ENCODE data around the gene UBTF.

Gene UBTF

GRCh38 chr17:44260296-44260695 is 40.8 kb upstream of the UBTF start:
- TF ChIP-seq ZNF23 (tag by site-specific recombination; IDR thresholded peaks at IDR 0.05; ENCODE audit: borderline replicate concordance) (no peak), ZFP69B (tag by site-specific recombination; IDR thresholded peaks at IDR 0.05) (0 out of 2 replicates have a peak, but pooled peaks have one; percentile 32)
- ChIA-PET POLR2A (no interaction called here), CTCF (interaction anchor here (1.0 to 1.2 kb wide), 2 partner anchors 42 to 56 kb away, joined by 3 read pairs; no protein-coding TSS in a partner anchor)

DNA sequence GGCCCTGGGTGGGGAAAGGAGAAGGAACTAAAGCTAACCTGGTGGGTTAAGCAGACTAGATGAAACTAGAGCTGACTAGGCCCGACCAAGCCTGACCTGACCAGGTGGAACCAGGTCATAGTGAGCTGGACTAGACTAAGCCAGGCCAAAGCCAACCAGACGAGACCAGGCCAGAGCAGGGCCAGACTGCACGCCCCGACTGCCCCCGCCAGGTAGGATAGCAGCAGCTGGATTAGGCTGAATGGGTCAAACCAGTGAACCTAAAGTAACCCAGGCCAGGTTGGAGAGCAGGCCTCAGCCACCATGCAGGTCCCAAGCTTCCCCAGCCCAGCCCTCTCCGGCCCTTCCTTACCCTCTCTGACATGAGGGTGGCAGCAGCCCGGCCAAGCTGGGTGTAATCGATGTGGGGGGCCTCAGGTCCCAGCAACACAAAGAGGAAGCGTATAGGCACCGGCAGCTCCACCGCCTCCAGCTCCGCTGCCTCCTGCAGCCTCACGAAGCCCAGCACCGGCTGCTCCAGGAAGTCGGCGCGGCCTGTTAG is 39.4 kb upstream of the UBTF start:
- no peak overlapping the region for H3K4me3 ChIP-seq (ENCODE audit: low read depth, low read length)
- H3K27ac ChIP-seq (ENCODE audit: extremely low read depth, low read depth, low read length), result no peak overlapping the region
- ChIA-PET POLR2A (interaction anchor here (1.1 kb wide), 1 partner anchor 12 kb away, joined by 3 read pairs; no protein-coding TSS in a partner anchor), CTCF (no interaction called here)
- no peak for TF ChIP-seq ZNF335 (tag by site-specific recombination; conservative IDR thresholded peaks at IDR 0.05)
- TF ChIP-seq BCL11B (tag by site-specific recombination; IDR thresholded peaks at IDR 0.05; ENCODE audit: low read depth), result no peak
- TF ChIP-seq ZNF223 (tag by site-specific recombination; IDR thresholded peaks at IDR 0.05), result no peak
- TF ChIP-seq ZNF266 (tag by site-specific recombination; IDR thresholded peaks at IDR 0.05; ENCODE audit: low read depth), result no peak
- TF ChIP-seq ZFHX2 (tag by site-specific recombination; conservative IDR thresholded peaks at IDR 0.05), result no peak
- no peak for TF ChIP-seq REPIN1 (tag by site-specific recombination; IDR thresholded peaks at IDR 0.05; ENCODE audit: low read depth)
- TF ChIP-seq, protein P1, sequence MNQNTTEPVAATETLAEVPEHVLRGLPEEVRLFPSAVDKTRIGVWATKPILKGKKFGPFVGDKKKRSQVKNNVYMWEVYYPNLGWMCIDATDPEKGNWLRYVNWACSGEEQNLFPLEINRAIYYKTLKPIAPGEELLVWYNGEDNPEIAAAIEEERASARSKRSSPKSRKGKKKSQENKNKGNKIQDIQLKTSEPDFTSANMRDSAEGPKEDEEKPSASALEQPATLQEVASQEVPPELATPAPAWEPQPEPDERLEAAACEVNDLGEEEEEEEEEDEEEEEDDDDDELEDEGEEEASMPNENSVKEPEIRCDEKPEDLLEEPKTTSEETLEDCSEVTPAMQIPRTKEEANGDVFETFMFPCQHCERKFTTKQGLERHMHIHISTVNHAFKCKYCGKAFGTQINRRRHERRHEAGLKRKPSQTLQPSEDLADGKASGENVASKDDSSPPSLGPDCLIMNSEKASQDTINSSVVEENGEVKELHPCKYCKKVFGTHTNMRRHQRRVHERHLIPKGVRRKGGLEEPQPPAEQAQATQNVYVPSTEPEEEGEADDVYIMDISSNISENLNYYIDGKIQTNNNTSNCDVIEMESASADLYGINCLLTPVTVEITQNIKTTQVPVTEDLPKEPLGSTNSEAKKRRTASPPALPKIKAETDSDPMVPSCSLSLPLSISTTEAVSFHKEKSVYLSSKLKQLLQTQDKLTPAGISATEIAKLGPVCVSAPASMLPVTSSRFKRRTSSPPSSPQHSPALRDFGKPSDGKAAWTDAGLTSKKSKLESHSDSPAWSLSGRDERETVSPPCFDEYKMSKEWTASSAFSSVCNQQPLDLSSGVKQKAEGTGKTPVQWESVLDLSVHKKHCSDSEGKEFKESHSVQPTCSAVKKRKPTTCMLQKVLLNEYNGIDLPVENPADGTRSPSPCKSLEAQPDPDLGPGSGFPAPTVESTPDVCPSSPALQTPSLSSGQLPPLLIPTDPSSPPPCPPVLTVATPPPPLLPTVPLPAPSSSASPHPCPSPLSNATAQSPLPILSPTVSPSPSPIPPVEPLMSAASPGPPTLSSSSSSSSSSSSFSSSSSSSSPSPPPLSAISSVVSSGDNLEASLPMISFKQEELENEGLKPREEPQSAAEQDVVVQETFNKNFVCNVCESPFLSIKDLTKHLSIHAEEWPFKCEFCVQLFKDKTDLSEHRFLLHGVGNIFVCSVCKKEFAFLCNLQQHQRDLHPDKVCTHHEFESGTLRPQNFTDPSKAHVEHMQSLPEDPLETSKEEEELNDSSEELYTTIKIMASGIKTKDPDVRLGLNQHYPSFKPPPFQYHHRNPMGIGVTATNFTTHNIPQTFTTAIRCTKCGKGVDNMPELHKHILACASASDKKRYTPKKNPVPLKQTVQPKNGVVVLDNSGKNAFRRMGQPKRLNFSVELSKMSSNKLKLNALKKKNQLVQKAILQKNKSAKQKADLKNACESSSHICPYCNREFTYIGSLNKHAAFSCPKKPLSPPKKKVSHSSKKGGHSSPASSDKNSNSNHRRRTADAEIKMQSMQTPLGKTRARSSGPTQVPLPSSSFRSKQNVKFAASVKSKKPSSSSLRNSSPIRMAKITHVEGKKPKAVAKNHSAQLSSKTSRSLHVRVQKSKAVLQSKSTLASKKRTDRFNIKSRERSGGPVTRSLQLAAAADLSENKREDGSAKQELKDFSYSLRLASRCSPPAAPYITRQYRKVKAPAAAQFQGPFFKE (tag by site-specific recombination; IDR thresholded peaks at IDR 0.05; ENCODE audit: borderline replicate concordance), result no peak
- TF ChIP-seq ZNF76 (tag by site-specific recombination; IDR thresholded peaks at IDR 0.05; ENCODE audit: borderline replicate concordance, low read depth), result no peak
- no peak for TF ChIP-seq ZNF660 (tag by site-specific recombination; IDR thresholded peaks at IDR 0.05)
- no peak for TF ChIP-seq ZNF677 (tag by site-specific recombination; IDR thresholded peaks at IDR 0.05)
- no peak for TF ChIP-seq KLF8 (tag by site-specific recombination; IDR thresholded peaks at IDR 0.05)
- no peak for TF ChIP-seq ZNF133 (tag by site-specific recombination; IDR thresholded peaks at IDR 0.05)
- no peaks in the 10 kb centered on the region for H3K9me3 ChIP-seq (ENCODE audit: control insufficient read depth, insufficient read depth, low read depth, low read length)
- H3K4me1 ChIP-seq (ENCODE audit: control insufficient read depth, insufficient read depth, low read length), result no peaks in the 10 kb centered on the region
- no peaks in the 10 kb centered on the region for H3K36me3 ChIP-seq (ENCODE audit: control insufficient read depth in 2 of 2, insufficient read depth in 1 of 2, low read length in 2 of 2)

More at GRCh38 chr17:44260296-44260695, 40.8 kb upstream of the UBTF start:
- Histone ChIP-seq H3K4me1 (ENCODE audit: control insufficient read depth, insufficient read depth, low read length) (no peaks in the 10 kb centered on the region), H3K4me3 (ENCODE audit: low read depth, low read length) (no peak overlapping the region), H3K36me3 (ENCODE audit: control insufficient read depth in 2 of 2, insufficient read depth in 1 of 2, low read length in 2 of 2) (no peaks in the 10 kb centered on the region), H3K27ac (ENCODE audit: extremely low read depth, low read depth, low read length) (no peak overlapping the region), H3K9me3 (ENCODE audit: control insufficient read depth, insufficient read depth, low read depth, low read length) (no peaks in the 10 kb centered on the region)

- no peaks in the 10 kb centered on the region for H3K9me3 ChIP-seq (ENCODE audit: control insufficient read depth, insufficient read depth, low read depth, low read length)
- CTCF ChIA-PET, result no interaction called here
- no peak overlapping the region for H3K4me3 ChIP-seq (ENCODE audit: low read depth, low read length)
- TF ChIP-seq, protein P2, sequence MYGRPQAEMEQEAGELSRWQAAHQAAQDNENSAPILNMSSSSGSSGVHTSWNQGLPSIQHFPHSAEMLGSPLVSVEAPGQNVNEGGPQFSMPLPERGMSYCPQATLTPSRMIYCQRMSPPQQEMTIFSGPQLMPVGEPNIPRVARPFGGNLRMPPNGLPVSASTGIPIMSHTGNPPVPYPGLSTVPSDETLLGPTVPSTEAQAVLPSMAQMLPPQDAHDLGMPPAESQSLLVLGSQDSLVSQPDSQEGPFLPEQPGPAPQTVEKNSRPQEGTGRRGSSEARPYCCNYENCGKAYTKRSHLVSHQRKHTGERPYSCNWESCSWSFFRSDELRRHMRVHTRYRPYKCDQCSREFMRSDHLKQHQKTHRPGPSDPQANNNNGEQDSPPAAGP (tag by site-specific recombination; IDR thresholded peaks at IDR 0.05), result no peak
- TF ChIP-seq ZNF394 (tag by site-specific recombination; IDR thresholded peaks at IDR 0.05; ENCODE audit: borderline replicate concordance), result peak; percentile 65; the same call in 1 of the 2 replicates
- TF ChIP-seq GLIS1 (tag by site-specific recombination; IDR thresholded peaks at IDR 0.05), result peak; percentile 46
- no peak for TF ChIP-seq ZNF623 (tag by site-specific recombination; IDR thresholded peaks at IDR 0.05)
- H3K36me3 ChIP-seq (ENCODE audit: control insufficient read depth in 2 of 2, insufficient read depth in 1 of 2, low read length in 2 of 2), result no peaks in the 10 kb centered on the region
- H3K27ac ChIP-seq (ENCODE audit: extremely low read depth, low read depth, low read length), result no peak overlapping the region
- H3K4me1 ChIP-seq (ENCODE audit: control insufficient read depth, insufficient read depth, low read length), result no peaks in the 10 kb centered on the region
- POLR2A ChIA-PET, result interaction anchor here (1.1 kb wide), 1 partner anchor 11 kb away, joined by 3 read pairs; no protein-coding TSS in a partner anchor
Measured at GRCh38 chr17:44257815-44258760, 38.6 kb upstream of the UBTF start.

Measured in HEK293 (cell line).